ENCODE measurements around the gene ABHD17C.

The ABHD17C gene

DNA sequence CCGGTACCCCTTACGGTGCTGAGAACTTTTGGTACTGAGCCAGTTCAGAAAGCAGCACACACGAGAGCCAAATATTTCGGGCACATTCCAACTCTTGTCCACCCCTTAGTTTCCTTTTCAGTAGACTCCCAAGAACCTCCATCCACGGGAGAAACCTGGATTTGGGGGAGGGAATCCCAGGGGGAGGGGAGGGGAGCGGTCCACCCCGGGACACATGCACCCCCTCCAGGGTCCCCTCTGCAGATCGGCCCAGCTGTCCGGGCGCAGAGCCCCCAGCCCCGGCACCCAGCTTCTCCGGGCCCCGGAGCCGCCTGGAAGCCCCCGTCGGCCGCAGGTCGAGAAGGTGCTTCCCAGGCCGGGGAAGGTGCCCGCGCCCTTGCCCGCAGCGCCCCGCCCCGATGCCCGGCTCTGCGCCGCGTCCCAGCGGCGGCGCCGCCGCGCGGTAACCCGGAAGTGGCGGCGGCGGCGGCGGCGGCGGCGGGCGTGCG, 455 bp upstream of the ABHD17C start:
- H3K9me3 ChIP-seq (replicated peaks; ENCODE audit: insufficient read depth, low read length), result no peaks in the 10 kb centered on the region
- no peaks in the 10 kb centered on the region for H3K27me3 ChIP-seq (replicated peaks; ENCODE audit: insufficient read depth, low read length)
- no peaks in the 10 kb centered on the region for H3K9me2 ChIP-seq (replicated peaks; ENCODE audit: insufficient read depth, low read length)
- H3K4me1 ChIP-seq (ENCODE audit: low read length), result peaks cover 16% of the 10 kb centered on the region
- peaks cover 11% of the 10 kb centered on the region; the same call in 1 of the 2 replicates for H3F3A ChIP-seq (ENCODE audit: insufficient read depth, low read length)
- peak; percentile 44 for DNase-seq
- H3K4me2 ChIP-seq (ENCODE audit: low read depth, low read length), result peak overlapping the region; percentile 91
- peak overlapping the region; percentile 67 for H3K4me3 ChIP-seq (ENCODE audit: low read length)
- TF ChIP-seq, protein P1, sequence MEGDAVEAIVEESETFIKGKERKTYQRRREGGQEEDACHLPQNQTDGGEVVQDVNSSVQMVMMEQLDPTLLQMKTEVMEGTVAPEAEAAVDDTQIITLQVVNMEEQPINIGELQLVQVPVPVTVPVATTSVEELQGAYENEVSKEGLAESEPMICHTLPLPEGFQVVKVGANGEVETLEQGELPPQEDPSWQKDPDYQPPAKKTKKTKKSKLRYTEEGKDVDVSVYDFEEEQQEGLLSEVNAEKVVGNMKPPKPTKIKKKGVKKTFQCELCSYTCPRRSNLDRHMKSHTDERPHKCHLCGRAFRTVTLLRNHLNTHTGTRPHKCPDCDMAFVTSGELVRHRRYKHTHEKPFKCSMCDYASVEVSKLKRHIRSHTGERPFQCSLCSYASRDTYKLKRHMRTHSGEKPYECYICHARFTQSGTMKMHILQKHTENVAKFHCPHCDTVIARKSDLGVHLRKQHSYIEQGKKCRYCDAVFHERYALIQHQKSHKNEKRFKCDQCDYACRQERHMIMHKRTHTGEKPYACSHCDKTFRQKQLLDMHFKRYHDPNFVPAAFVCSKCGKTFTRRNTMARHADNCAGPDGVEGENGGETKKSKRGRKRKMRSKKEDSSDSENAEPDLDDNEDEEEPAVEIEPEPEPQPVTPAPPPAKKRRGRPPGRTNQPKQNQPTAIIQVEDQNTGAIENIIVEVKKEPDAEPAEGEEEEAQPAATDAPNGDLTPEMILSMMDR (IDR thresholded peaks at IDR 0.05; ENCODE audit: low read length), result no peak
- TF ChIP-seq EZH2 (optimal IDR thresholded peaks at IDR 0.05; ENCODE audit: low read depth, low read length) (no peak), EZH2phosphoT487 (IDR thresholded peaks at IDR 0.05; ENCODE audit: low read length) (no peak)
- peak overlapping the region; percentile 64 for H3K9ac ChIP-seq (ENCODE audit: low read length)
- no peaks in the 10 kb centered on the region for H4K20me1 ChIP-seq (ENCODE audit: insufficient read depth, low read length)
- H2AFZ ChIP-seq (ENCODE audit: low read length), result peak overlapping the region; percentile 93
- H3K27ac ChIP-seq (ENCODE audit: low read length), result peak overlapping the region; percentile 9; the same call in 1 of the 2 replicates
- H3K36me3 ChIP-seq (replicated peaks; ENCODE audit: insufficient read depth, low read length), result no peaks in the 10 kb centered on the region
- peaks cover 39% of the 10 kb centered on the region for H3K79me2 ChIP-seq (ENCODE audit: low read length)

DNA sequence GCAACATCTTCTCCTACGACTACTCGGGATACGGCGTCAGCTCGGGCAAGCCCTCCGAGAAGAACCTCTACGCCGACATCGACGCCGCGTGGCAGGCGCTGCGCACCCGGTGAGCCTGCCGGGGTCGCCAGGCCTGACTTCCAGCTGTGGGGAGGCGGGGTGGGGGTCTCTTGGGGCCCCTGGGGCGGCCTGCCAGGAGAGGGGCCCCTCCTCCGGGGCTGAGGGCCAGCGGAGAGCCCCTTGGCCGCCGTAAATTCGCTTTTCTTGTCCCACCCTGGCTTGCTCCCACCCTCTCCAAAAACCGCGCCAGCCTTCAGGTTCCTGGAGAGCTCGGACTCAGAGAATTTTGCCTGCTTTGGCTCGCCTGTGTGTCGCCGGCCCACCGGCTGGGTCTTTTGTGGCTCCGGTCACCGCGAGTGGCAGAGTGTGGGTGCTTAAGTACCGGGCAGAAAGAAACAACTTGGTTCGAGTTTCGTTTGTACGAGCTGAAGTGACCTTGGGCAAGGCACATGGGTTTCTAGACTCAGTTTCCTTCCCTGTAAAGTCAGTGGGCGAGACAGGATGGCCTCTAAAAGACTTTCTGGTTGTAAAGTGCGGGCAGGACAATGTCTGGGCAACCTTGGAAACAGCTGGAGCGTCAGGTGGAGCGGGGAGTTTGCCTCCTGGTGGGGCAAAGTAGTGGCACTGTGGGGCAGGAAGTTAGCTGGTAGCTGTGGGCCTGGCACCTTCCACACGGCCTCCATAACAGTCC, 976 bp downstream of the ABHD17C start:
- Histone ChIP-seq H3K9me2 (replicated peaks; ENCODE audit: insufficient read depth, low read length) (no peaks in the 10 kb centered on the region), H3K9me3 (replicated peaks; ENCODE audit: insufficient read depth, low read length) (no peaks in the 10 kb centered on the region), H3K4me1 (ENCODE audit: low read length) (peaks cover 16% of the 10 kb centered on the region), H3F3A (ENCODE audit: insufficient read depth, low read length) (peaks cover 11% of the 10 kb centered on the region; the same call in 1 of the 2 replicates), H3K27ac (ENCODE audit: low read length) (no peak overlapping the region; the same call in 1 of the 2 replicates), H3K4me3 (ENCODE audit: low read length) (peak overlapping the region; percentile 87), H3K27me3 (replicated peaks; ENCODE audit: insufficient read depth, low read length) (no peaks in the 10 kb centered on the region), H3K4me2 (ENCODE audit: low read depth, low read length) (peak overlapping the region; percentile 95), H4K20me1 (ENCODE audit: insufficient read depth, low read length) (no peaks in the 10 kb centered on the region), H3K36me3 (replicated peaks; ENCODE audit: insufficient read depth, low read length) (no peaks in the 10 kb centered on the region), H2AFZ (ENCODE audit: low read length) (peak overlapping the region; percentile 77), H3K9ac (ENCODE audit: low read length) (peak overlapping the region; percentile 60), H3K79me2 (ENCODE audit: low read length) (peaks cover 53% of the 10 kb centered on the region)
- TF ChIP-seq, protein P1 (IDR thresholded peaks at IDR 0.05; ENCODE audit: low read length), result peak; percentile 47
- TF ChIP-seq EZH2phosphoT487 (IDR thresholded peaks at IDR 0.05; ENCODE audit: low read length), result no peak
- peak; percentile 60 for DNase-seq

GRCh38 chr15:80697075-80697685, 2.1 kb downstream of the ABHD17C start:
- no peaks in the 10 kb centered on the region for H3K9me2 ChIP-seq (replicated peaks; ENCODE audit: insufficient read depth, low read length)
- H3K27ac ChIP-seq (ENCODE audit: low read length), result no peak overlapping the region
- TF ChIP-seq EZH2 (optimal IDR thresholded peaks at IDR 0.05; ENCODE audit: low read depth, low read length), result no peak
- no peak for TF ChIP-seq EZH2phosphoT487 (IDR thresholded peaks at IDR 0.05; ENCODE audit: low read length)
- TF ChIP-seq, protein P1 (IDR thresholded peaks at IDR 0.05; ENCODE audit: low read length), result no peak
- H3K4me2 ChIP-seq (ENCODE audit: low read depth, low read length), result peak overlapping the region; percentile 95
- H3K4me3 ChIP-seq (ENCODE audit: low read length), result peak overlapping the region; percentile 87
- H4K20me1 ChIP-seq (ENCODE audit: insufficient read depth, low read length), result no peaks in the 10 kb centered on the region
- peaks cover 16% of the 10 kb centered on the region for H3K4me1 ChIP-seq (ENCODE audit: low read length)
- H2AFZ ChIP-seq (ENCODE audit: low read length), result no peak overlapping the region
- peaks cover 11% of the 10 kb centered on the region; the same call in 1 of the 2 replicates for H3F3A ChIP-seq (ENCODE audit: insufficient read depth, low read length)
- H3K36me3 ChIP-seq (replicated peaks; ENCODE audit: insufficient read depth, low read length), result no peaks in the 10 kb centered on the region
- DNase-seq, result peak; percentile 11
- H3K27me3 ChIP-seq (replicated peaks; ENCODE audit: insufficient read depth, low read length), result no peaks in the 10 kb centered on the region
- H3K79me2 ChIP-seq (ENCODE audit: low read length), result peaks cover 62% of the 10 kb centered on the region
- H3K9ac ChIP-seq (ENCODE audit: low read length), result no peak overlapping the region; the same call in 1 of the 2 replicates
- H3K9me3 ChIP-seq (replicated peaks; ENCODE audit: insufficient read depth, low read length), result no peaks in the 10 kb centered on the region

Data from MM.1S (cell line).